GM12872 (cell line): ENCODE results near the gene PEX5.

Experiments
- CTCF ChIP-seq: IDR thresholded peaks from 3 replicates; pipeline ENCODE4 v1.5.1; 2011; ENCODE audit warnings: low read depth, mild to moderate bottlenecking, low read length, moderate library complexity; ENCODE audit not compliant: insufficient read depth

PEX5 gene

DNA sequence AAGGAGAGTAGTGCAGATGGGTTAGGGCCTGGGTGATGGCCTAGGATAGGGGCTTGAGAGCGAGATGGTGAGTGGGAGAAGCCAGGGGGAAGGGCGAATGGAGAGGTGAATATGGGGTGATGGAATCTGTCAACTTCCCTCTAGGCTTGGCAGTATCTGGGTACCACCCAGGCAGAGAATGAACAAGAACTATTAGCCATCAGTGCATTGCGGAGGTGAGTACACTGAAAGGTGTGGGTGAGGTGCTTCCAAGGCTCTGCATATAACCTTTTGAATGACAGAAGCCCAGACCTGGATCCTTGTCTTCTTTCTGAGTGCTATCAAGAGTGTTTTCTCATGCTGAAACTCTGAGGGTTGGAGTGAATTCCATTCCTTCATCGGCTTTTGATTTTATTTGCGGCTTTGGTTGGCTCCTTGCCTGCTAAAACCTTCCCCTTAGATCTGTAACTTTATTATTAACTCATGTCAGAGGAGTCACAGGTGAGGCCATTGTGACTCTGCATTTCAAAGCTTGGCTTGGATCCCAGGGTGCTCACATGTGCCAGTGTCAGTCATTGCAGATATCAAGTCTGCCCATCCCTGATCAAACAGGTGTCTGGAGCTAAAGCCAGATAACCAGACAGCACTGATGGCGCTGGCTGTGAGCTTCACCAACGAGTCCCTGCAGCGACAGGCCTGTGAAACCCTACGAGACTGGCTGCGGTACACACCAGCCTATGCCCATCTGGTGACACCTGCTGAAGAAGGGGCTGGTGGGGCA, 18.6 kb downstream of the PEX5 start:
- TF ChIP-seq CTCF, result no peak

DNA sequence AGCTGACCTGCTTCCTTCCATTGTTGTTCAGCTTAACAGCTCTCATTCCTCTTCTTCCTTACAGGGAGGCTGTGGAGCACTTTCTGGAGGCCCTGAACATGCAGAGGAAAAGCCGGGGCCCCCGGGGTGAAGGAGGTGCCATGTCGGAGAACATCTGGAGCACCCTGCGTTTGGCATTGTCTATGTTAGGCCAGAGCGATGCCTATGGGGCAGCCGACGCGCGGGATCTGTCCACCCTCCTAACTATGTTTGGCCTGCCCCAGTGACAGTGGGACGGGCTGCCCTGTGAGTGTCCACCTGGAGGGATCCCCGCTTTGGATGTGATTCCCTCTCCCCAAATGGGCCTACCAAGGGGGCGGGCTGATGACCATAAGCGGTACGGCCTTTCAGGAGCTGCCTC, 20.5 kb downstream of the PEX5 start:
- no peak for TF ChIP-seq CTCF

DNA sequence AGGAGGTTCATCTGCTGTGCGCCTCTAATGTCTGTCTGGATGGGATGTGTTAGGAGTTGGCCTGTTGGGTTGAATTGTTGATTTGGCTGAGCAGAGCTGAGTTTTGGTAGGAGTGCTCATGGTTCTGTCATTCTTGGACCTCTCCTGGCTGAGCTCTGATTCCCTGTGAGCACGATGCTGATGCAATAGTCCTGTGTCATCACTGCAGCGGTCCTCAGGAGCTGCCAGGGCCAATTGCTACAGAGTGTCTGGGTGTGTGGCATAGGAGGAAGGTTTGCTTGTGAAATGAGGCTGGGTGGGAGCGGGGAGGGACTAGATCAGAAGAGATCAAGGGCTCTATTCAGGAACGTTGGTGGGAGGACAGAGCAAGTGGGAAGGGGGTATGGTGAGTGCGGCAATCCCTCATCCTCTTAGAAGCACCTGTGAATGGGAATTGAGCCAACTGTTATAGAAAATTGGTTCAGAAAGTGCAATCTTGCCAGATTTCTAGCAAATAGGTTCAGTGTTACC, 21.2 kb downstream of the PEX5 start:
- TF ChIP-seq CTCF, result no peak

- TF ChIP-seq CTCF, result no peak
Observed at GRCh38 chr12:7212678-7213077, 23.2 kb downstream of the PEX5 start.

- TF ChIP-seq CTCF, result no peak
Observed at GRCh38 chr12:7217475-7218069, 28.1 kb downstream of the PEX5 start.

DNA sequence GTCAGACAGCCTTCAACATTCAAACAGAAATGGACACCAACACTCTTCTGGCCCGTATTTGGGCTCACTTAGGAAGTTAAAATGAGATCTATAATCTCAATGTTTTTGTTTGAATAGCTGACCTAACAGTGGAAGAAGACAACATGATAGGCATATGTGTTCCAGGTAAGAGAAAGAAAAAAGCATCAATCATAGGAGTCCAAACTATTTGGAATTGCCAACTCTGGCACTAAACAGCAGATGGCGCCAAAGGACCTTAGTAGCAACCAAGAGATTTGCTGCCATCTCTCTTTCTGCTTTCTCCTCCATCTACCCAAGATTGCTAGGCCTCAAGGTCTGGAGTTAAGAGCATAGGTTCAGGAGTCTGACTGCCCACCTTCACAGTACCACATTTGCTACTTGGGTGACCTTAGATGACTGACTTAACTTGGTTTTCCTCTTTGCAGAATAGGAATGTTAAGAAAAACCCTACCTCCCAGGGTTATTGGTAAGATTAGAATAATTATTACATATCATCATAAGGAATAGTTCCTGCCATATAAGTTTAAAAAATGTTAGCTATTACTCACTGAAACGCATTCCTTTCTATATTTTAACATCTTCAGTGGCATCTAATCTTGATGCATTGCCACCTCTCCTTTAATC, 30.2 kb downstream of the PEX5 start:
- TF ChIP-seq CTCF, result peak; percentile 88

DNA sequence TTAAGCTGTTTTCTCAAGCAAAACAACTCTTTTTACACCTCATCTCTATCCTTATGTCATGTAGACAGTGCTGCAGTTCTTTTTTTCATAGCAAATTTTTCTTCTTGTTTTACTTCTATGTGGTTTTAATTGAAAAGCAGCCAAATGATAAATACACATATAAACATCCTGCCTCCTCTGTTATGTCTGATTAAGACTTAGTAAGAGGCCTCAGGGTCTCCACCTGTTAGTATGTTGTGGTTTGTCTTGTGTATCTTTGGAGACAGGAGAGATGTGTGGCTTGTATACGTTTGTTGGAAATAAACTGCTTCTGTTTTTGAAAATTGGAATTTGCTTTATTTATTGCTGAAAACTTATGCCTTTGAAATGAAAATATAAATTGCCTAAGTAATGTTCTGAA, 32.0 kb downstream of the PEX5 start:
- no peak for TF ChIP-seq CTCF
